Endothelial cell of umbilical vein (primary cell): Measurements from ENCODE around the gene EHD1.

Experiments
- EZH2 ChIP-seq: IDR thresholded peaks from 2 replicates; pipeline ENCODE4 v1.6.1; 2012; ENCODE audit warnings: borderline replicate concordance, low read depth, mild to moderate bottlenecking, moderate library complexity, low read length, inconsistent platforms; ENCODE audit not compliant: severe bottlenecking
- FOS ChIP-seq: IDR thresholded peaks from 2 replicates; pipeline ENCODE4 v1.6.1; 2011; ENCODE audit warnings: mild to moderate bottlenecking, low read length, moderate library complexity, borderline replicate concordance; ENCODE audit not compliant: insufficient read depth
- GATA2 ChIP-seq: IDR thresholded peaks from 2 replicates; pipeline ENCODE4 v1.7.0; 2011; ENCODE audit warnings: low read depth, mild to moderate bottlenecking, moderate library complexity, mixed read lengths, low read length; ENCODE audit not compliant: insufficient read length, insufficient read depth
- JUN ChIP-seq: IDR thresholded peaks from 2 replicates; pipeline ENCODE4 v1.6.1; 2011; ENCODE audit warnings: borderline replicate concordance, low read depth; ENCODE audit not compliant: insufficient read length, insufficient read depth
- POLR2A ChIP-seq: IDR thresholded peaks from 2 replicates; pipeline ENCODE4 v1.6.1; 2012; ENCODE audit warnings: low read depth, mild to moderate bottlenecking, control low read depth, low read length
- POLR2AphosphoS5 ChIP-seq: IDR thresholded peaks from 2 replicates; pipeline ENCODE4 v1.6.1; 2012; ENCODE audit warnings: low read depth, mild to moderate bottlenecking, control low read depth, low read length, moderate library complexity; ENCODE audit not compliant: insufficient read depth
- TF ChIP-seq, protein P1 (sequence below), 2 donors: IDR thresholded peaks; 1 replicate in 1 of 2; 2 replicates in 1 of 2; pipeline ENCODE4 v1.5.1; 2011; ENCODE audit warnings: low read length in 2 of 2, mild to moderate bottlenecking in 2 of 2, moderate library complexity in 2 of 2, control low read depth in 1 of 2, inconsistent platforms in 1 of 2, low read depth in 1 of 2; ENCODE audit not compliant: insufficient read depth in 1 of 2; ENCODE audit errors: extremely low read depth in 1 of 2
- TF ChIP-seq, protein P2 (sequence below): IDR thresholded peaks from 2 replicates; pipeline ENCODE4 v1.6.1; 2011; ENCODE audit not compliant: insufficient read depth, insufficient read length

DNA sequence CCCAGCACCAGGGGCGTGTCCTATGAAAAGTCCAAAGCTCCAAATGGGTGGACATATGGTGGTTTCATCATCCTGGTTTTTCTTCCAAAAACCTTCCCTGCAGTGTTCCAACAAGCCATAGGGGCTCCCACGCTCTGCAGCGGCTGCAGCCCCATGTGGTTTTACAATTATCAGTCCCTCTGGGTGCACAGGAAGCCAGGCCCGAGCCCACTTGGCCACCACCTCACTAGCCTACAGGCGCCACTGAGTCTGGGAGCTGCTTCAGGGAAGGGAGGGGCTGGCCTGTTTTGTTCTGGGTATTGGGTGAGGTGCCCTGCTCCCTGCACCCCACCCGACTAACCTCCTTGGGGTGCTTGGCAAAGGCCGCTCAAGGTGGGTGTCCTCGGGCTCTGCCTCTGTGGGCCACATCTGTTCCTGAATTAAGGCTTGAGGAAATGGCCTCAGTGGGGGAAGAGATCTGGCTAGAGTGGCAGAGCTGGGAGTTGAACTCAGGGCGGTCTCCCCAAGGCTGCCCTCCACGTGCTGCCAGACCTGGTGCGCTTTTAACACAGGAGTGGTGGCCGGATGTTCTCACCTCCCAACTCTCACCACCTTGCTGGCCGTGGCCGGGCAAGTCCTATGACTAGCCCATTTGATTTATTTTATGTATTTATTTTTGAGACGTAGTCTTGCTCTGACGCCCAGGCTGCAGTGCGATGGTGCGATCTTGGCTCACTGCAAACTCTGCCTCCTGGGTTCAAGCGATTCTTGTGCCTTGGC, 28.6 kb downstream of the EHD1 start:
- no peak for TF ChIP-seq EZH2
- TF ChIP-seq, protein P1, sequence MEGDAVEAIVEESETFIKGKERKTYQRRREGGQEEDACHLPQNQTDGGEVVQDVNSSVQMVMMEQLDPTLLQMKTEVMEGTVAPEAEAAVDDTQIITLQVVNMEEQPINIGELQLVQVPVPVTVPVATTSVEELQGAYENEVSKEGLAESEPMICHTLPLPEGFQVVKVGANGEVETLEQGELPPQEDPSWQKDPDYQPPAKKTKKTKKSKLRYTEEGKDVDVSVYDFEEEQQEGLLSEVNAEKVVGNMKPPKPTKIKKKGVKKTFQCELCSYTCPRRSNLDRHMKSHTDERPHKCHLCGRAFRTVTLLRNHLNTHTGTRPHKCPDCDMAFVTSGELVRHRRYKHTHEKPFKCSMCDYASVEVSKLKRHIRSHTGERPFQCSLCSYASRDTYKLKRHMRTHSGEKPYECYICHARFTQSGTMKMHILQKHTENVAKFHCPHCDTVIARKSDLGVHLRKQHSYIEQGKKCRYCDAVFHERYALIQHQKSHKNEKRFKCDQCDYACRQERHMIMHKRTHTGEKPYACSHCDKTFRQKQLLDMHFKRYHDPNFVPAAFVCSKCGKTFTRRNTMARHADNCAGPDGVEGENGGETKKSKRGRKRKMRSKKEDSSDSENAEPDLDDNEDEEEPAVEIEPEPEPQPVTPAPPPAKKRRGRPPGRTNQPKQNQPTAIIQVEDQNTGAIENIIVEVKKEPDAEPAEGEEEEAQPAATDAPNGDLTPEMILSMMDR (IDR thresholded peaks at IDR 0.05; ENCODE audit: extremely low read depth in 1 of 2, insufficient read depth in 1 of 2, low read depth in 1 of 2, low read length in 2 of 2) = no peak
- no peak for TF ChIP-seq POLR2AphosphoS5
- TF ChIP-seq, protein P2, sequence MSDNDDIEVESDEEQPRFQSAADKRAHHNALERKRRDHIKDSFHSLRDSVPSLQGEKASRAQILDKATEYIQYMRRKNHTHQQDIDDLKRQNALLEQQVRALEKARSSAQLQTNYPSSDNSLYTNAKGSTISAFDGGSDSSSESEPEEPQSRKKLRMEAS = no peak
- TF ChIP-seq POLR2A = no peak
- TF ChIP-seq JUN = no peak
- no peak for TF ChIP-seq FOS
- TF ChIP-seq GATA2 = no peak
